Endothelial cell of hepatic sinusoid (primary cell): Measurements from ENCODE around the gene KLHL36.

Experiments
- in situ Hi-C: cut with HindIII; loops from 2 replicates; pipeline ENCODE4 v1.10.0; 2017; ENCODE audit warnings: low sequenced_read_pairs

The KLHL36 gene

DNA sequence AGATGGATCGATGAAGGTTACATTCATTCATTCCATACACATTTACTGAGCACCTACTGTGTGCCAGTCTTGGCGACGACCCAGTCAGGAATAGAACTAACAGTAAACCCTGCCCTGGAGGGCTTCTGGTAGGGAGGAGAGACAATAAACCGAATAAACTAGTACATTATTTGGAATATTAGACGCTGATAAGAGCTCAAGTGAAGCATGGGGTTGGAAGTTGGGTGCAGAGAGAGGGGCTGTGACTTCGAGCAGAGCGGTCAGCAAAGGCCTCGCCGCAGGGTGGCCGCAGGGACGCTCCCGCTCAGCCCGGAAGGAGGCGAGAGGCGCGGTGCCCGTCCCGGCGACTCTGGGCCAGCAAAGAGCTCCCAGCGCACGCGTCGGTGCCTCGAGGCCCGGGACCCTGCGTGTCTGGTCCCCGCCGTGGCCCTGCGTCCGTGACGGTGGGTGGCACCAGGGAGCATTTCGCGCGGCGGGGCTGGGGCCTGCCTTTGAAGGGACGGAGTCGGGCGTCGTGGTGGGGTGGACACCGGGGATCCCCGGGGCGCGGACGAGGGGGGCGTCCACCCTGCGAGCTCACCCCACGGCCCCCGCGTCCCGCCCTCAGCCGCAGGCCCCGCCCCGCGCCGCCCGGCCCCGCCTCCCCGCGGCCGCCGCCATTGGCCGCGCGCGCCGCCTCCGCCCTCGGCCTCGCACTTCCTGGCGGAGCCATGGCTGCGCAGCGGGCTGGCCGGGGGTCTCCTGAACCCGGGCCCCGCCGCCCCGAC is at the start of gene KLHL36:
Gene KLHL36 (plus strand): TSS at position 684 of the 767 bp plus-strand sequence. CDS start 2,357 bp downstream, outside the sequence.
- in situ Hi-C loops = no loop called here

DNA sequence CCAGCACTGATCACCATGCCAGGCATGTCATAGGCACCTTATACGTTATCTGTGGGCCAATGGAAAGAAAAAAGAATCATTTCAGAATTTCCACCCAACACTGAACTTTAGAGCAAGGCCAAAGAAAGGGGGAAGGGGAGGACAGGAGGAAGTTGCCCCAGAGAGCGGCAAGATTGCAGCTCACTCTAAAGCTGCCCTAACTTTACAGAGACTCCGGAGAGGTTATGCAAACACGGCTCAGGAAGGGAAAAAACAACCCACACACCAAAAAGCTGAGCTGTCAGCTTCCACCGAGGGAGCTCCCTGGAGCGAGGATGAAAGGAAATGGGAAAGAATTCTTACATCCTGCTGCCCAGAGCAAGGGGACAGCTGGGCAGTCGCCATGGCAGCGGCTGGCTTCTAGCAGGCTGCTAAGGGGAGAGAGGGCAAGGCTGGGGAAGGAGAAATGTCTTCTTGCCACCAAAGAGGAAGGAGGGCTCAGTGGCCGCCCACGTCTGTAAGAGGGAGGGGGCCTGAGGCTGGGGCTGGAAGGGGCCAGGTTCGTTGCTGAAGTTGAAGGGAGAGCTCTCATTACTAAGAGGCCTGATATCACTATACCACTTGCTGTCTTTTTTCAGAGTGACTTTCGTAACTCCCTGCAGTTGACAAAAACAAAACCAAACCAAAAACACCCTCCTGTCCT is 48.6 kb upstream of the KLHL36 start:
- in situ Hi-C loops = no loop called here

DNA sequence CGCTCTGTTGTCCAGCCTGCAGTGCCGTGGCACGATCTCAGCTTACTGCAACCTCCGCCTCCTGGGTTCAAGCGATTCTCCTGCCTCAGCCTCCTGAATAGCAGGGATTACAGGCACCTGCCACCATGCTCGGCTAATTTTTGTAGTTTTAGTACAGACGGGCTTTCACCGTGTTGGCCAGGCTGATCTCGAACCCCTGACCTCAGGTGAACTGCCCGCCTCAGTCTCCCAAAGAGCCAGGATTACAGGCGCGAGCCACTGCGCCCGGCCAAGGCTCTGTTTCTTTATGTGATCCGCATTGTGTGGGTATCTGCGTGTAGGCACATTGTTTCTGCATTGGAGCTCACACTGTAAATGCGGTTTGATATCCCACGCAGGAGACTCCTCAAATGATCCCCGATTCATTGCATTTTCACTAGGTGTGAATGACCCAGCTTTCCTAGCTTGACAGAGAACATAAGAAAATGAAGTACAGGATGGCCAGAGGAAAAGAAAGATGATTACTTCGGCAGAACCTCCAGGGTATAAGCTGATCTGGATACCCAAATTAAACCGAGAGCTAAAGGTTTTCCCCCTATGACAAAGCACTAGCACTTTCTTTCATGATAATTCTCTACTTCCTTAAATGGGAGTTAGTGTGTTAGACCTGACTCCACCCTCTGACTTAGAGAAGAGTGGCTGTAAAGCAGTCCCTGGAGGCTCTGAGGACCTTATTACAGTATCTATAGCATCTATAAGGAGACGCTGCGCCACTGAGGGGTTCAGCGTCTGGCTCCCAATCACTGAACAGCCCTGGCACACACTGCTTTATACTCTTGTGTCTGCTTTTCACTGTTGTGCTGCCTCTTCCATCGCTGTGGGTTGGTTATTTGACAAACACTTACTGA is 47.7 kb upstream of the KLHL36 start:
- in situ Hi-C loops = no loop called here

DNA sequence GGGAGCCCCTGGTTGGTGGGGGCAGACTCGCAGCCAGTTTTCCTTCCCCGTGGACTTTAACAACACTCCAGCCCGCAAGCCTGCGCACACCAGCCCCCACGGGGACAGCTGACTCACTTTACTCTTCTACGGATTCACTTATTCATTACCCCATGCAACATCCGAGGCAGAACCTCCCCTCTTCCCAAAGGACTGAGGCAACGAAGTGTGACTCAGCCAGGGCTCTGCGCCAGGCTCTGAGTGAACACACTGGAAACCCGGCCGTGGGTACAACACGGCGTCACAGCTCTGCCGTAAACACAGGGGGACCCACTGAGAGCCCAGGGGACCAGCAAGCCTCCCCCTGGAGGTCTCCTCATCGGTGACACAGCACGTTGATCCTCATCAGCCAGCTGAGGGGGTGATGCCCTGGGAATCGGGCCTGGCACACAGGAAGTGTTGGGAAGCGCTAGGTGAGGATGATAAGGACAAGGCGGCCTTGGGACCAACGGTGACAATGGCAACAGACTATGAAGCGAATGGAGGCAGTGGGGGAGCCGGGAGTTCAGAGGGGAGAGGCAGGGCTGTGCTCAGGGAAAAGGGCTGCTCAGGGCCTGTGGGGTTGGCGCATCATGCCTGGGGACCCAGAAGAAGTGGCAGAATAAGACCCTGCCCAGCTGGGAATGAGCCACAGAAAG is 45.0 kb upstream of the KLHL36 start:
- in situ Hi-C loops = no loop called here

DNA sequence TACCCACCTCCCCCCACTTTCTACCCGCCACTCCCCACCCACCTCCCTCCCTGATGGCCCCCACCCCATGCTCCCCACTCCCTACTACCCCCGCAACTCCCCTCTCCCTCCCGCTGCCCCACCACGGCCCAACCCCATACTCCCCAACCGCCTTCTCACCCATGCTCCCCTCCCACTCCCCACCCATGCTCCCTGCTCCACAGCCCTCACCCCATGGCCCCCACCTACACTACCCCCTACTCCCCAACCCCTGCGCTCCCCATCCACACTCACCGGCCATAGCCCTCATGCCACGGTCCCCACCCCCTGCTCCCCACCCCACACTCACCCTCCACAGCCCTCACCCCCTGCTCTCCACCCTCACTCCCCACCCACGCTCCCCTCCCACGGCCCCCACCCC is 44.4 kb upstream of the KLHL36 start:
- in situ Hi-C loops = no loop called here

DNA sequence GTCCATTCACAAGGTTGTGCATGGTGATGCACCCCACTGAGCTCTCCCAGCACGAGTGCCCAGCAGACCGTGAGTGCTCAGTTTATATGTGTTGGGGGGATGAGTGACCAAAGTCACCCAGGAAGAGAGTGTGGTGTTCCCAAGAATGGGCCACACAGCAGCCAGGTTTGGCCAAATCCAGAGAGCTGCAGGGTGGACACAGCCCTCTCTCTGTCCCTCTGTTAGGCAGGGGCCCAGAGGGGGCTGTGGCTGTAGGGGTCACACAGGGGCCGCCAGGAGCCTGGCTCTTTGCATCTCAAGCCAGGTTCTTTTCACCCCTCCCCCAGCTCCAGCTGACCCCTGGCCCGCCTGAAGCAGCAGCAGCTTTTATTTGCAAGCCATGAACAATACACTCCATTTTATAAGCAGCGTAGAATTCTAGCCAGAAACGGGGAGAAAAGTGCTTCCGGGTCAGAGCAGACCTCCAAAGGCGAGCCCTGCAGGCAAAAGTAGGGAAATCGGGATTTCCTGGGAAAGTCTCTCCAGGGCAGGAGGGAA is 43.8 kb upstream of the KLHL36 start:
- in situ Hi-C loops = no loop called here

DNA sequence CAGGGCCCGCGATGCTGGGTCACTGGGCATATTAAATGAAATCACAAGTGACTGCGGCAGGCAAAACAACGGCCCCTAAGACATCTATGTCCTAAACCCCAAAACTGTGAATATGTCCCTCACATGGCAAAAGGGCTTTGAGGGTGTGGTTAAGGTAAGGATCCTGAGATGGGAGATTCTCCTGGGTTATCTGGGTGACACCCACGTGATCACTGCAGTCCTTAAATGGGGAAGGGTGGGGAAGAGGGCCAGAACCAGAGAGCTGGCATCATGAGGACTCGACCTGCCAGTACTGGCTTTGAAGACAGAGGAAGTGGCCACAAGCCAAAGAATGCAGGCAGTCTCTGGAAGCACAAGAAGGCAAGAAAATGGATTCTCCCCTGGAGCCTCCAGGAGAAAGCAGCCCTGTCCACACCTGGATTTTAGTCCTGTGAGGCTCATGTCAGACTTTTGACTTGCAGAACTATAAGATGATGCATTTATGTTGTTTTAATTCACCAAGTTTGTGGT is 42.9 kb upstream of the KLHL36 start:
- in situ Hi-C loops = no loop called here

DNA sequence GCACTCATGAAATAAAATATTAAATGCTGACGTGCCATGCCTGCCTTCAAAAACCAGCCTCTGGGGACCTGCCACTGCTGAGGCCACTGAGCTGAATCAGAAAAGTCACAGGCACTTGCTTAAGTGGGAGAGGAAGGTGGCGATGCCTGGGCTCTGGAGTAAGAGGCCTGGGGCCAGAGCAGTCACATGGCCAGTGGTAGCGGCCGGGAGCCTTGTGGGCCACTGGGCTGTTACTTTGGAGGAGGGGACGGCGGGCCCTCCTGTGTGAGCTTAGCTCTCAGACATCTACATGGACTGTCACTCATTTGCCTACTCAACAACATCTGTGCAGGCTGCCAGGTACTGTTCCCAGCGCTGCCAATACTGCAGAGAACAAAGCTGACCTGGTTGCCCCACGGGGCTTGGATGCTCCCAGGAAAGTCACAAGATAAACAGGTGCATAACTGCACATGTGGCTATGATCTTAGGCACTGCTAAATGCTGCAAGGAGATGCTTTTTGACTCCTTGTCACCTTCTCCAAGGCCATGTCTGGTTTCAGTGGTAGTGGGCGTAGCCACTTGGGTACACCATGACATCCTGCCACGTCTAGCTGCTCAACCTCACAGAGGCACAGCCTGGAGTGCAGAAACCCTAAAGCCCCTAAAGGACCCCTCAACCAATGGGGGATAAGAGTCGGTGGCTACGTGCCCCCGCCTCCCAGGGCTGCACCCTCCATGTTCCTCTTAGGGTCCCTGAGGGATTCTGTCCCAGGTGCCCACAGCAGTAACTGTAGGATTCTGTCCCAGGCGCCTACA is 42.0 kb upstream of the KLHL36 start:
- in situ Hi-C loops = no loop called here

DNA sequence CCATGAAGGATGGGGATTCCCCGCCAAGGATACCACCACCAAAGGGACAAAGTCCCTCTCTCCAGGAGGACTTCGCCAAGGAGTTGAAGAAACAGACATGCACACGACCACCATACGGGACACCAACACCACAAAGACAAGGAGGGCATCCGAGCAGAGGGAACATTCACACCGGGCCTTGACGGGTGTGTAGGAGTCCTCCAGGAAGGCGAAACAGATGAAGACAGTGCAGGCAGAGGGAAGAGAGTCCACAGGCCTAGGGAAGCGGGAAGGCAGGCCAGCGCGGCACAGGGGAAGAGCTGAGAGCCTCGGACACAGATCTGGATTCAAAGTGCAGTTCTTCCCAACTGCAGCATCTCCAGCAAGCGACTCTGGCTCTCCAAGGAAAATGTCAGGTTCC is 41.2 kb upstream of the KLHL36 start:
- in situ Hi-C loops = no loop called here

DNA sequence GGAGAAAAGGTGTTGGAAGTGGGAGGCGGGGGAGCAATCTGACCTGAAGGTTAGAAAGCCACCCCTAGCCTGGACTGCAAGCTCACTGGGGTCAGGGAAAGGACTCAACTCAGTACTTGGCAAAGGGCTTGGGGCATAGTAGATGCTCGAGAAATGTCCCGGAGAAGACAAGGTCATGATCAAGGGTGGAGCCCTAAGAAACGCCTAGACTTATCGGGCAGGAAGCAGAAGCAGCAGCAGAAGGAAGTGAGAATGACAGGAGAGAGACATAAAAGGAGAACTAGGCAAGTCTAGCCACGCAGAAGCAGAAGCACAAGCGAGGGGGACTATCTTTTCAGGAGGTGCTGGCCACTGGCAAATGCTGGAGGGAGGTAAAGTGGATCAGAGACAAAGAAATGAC is 40.6 kb upstream of the KLHL36 start:
- in situ Hi-C loops = no loop called here

DNA sequence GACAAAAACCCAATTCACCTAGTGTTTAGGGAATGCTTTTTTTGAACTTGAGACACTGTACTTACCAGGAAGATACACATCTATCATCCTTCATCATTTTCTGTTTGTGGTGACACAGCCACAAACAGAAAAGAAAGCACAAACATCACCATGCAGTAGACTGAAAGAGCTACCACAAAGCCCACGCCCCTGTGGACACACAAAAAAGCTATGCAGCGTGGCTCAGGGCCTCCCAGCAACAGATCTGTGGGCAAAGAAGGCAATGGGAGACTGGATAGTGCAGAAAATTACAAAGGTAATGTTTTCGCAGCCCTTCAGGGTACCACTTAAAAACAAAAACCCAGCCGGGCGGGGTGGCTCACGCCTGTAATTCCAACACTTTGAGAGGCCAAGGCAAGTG is 40.0 kb upstream of the KLHL36 start:
- in situ Hi-C loops = no loop called here

DNA sequence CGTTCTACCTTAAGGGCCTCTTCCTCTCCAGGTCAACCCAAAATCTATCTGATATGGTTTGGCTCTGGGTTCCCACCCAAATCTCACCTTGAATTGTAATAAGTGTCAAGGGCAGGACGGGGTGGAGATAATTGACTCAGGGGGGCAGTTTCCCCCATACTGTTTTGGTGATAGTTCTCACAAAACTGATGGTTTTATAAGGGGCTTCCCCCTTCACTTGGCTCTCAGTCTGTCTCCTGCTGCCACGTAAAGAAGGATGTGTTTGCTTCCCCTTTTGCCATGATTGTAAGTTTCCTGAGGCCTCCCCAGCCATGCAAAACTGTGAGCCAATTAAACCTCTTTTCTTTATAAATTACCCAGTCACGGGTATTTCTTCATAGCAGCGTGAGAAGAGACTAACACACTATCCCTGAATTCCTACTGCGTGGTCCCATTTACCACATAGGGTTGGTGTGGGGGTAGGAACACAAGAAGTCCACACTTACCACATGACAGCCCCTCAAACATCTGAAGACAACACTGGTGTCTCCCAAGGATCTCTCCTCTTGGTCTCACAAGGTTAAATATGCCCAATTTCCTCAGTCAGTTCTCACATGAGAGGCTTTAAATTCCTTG is 38.6 kb upstream of the KLHL36 start:
- in situ Hi-C loops = no loop called here

DNA sequence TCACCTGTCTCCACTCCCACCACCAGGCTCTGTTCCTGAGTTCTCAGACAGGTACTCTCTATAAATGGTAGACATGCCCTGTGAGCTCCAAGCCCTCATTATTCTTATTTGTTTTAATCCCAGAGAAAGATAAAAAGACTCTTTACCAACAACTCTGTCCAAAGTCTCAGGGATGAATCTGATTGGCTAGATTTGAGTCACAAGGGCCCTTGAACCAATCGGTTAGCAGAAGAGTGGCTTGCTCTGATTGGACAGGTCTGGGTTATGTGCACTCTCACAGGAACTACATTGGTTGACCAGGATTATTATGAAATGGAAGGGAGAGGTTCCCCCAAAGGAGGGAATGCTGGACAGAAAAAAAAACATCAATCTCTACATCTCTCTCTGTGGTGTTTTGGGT is 37.9 kb upstream of the KLHL36 start:
- in situ Hi-C loops = no loop called here

DNA sequence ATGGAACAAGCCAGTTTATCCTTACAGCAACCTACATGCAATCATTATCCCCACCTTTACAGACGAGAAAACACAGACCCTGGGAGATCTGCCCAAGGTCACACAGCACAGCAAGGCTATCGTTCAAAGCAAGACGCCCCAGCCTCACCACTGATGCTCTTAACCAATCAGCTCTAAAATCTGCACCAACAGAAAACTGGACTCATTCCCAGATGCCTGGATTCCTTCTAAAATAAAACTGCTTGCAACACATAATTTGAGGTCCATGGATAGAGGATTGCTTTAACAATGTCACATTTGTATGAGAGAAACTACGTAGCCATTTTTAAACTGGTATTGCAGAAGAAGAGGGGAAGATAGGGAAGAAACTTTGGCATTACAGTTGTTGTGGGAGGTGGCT is 37.3 kb upstream of the KLHL36 start:
- in situ Hi-C loops = no loop called here

DNA sequence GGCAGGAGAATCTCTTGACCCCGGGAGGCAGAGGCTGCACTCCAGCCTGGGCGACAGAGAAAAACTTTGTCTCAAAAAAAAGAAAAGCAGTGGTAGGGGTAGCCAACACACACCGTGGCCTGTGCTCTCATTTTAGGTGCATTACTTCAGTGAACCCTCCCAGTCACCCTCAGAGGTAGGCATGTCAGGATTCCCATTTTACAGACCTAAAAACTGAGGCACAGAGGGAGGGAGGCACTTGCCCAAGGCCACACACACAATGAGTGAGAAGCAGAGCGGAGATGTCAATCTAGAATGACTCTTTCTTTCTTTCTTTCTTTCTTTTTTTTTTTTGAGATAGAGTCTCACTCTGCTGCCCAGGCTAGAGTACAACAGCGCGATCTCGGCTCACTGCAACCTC is 35.6 kb upstream of the KLHL36 start:
- in situ Hi-C loops = no loop called here

DNA sequence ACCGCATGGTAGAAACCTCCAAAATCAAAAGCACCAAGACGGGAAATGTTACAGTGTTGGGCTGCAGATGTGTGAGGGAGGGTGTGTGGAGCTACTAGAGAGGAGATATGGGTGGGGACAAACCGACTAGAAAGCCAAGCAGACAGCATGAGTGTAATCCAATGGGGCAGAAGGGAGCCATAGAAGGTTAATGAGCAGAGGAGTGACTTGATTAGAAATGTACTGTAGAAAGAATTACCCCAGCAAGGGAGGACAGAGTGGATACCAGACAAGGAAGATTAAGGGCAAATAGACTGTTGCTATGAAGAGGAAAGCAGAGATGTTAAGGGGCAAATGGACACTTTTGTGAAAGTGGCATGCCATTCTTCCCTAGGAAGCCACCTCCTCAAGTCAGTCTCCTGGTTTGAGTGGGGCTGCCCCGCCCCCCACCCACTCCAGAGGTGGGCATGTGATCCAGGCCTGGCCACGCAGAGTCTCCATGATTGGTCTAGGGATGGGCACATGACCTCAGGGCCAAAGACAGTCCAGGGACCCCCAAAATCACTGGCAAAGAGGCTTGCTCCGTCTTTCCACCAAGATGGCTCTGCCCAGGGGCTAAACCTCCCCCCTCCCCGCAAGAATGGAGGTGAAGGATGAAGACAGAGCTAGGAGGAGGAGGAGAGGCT is 34.8 kb upstream of the KLHL36 start:
- in situ Hi-C loops = no loop called here

DNA sequence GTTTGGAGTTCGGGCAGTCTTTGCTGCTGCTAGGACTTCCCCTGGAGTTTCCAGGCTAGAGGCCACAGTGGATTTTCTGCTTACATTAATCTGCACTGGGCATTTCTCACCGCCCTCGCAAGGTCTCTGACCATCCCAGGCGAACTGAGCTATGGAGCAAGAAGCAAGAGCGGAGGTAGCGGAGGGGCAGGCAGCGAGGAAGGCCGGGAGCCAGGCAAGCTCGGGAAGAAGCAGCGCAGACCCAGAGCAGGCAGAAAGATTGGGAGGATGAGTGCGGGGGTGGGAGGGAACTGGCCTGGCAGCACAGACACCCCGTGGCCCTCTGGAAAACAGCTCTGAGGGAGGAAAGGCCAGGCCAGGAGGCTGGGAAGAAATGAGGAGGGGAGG is 34.2 kb upstream of the KLHL36 start:
- in situ Hi-C loops = no loop called here

DNA sequence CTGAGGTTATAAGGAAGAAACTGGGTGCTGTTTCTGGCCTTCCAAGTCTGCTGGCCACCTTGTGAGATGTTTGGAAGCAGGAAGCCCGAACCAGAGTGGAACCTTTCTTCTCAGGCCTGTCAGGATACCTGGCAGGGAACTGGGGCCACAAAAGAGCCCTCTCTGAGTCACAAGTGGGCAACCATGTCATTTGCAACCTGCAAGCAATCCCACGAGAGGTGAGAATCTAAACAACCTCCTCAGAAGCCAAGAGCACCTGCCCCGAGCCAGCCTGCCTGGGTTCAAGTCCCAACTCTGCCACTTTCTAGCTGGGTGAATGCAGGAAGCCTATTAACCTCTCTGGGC is 33.7 kb upstream of the KLHL36 start:
- in situ Hi-C loops = no loop called here
